LHCN-M2 (cell line): ENCODE results near the gene CADM1. TPM values are rescaled to one million over a fixed set of nuclear protein-coding genes. Genes with fewer than 3 reads are reported as not detected.

Experiments
- DNase-seq: peaks from one replicate; pipeline ENCODE4 v3.0.0-alpha.2; 2012; ENCODE audit warnings: low read depth
- total RNA-seq: library from RNA; depleted of rRNA; stranded (reverse); fragments of >200 nt; gene quantifications from 2 replicates; pipeline ENCODE4 v1.2.3, GENCODE V29; 2014

The CADM1 gene
- total RNA-seq, 1 experiment from 2014 or later = 0.69 TPM

DNA sequence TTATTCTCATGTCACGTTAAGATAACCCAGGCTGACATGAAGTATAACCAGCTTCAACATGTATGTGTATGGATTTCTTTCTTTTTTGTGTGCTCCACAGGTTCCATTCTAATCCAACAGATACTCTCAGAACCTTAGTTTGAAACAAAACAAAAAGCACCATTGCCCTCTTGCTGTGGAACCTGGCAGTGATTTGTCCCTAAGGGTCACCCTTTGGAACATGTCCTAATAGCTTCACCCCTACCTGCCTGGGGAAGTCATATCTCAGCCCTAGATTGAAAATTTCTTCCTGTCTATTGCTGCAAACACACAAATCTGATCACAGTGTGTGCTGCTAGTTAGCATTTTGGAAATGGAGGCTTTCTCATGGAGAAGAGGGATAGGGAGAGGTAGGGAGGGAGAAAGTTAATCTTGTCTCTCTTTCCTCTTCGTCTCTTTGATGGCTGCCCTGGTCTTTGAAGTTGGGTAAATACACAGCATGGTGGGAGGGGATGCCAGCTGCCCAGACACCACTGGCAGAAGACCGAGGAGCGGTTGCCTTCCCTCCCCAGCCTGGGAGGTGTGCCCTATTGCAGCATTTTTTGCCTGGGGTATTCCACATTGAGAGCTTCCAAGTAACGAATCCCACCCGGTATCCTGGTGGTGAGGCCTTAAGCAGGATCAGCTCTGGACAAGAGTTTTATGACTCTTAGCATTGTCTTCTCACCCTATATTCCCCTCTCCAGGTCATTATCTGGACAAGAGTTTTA lies 11.6 kb upstream of the CADM1 start:
- no peak for DNase-seq

DNA sequence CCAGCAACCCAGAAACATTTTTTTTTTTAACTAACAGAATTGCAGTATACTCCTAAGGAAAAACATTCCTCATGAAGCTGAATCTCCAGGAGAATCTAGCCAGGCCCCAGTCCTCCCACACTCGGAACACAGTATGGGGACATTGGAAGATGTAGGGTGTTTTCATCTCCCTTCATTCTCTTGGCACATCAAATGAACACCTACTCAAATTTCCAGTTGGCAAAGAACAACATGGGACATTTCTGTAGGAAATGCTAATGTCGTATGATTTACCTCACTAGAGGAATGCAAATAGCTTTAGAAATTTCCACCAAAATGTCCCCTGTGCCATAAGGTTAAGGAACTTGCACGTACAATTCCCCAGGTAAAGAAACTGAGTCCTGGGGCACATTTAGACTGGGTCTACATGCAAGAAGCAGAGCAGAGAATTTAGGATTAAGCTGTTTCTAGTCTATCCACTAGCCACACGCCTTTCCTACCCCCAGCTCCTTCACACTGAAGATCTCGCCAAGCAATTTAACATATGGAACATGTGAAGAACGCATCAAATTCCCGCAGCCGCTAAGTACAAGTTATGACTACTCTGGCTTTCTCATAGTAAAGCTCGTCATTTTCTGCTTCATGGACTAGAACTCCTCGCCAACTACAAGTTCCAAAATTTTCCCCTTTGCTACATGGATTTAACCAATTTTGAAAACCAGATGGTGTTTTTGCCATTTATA lies 2.9 kb upstream of the CADM1 start:
- DNase-seq = no peak

DNA sequence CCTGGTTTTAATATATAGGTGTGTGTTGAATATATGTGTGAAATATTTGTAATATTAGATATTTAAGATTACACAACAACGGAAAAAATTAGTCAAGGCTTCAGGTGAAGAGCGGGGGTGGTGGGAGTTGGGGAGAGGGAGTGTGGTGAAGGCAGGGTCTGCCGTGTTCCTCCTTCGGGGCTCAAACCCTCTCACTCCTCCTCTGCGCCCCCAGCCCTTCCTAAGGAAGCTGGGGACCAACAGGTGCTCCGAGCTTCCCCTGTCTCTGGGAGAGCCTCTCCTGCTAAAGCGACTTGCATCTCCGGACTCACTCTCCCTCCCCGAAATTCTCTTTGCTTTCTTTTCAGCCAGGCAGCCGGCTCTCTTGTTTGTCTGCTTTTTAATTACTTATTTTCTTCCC lies 960 bp upstream of the CADM1 start:
- DNase-seq = no peak

DNA sequence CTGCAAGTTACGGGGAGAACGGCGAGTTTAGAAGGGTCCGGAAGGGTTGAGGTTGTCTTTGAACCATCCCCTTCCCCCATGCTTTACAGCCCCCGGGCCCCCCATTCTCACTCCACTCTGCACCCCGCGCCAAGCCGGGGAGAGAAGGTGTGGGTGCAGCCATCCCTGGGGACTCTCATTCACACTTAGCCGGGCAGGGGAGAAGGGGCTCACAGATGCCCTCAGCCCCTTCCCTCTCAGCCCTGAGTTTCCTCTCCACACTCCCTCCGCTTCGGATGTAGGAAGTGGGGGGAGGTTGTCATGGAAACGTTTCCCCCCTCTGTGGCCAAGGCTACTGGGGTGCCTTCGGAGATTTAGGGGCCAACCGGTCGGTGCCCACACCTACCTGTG lies 334 bp downstream of the CADM1 start:
- no peak for DNase-seq

DNA sequence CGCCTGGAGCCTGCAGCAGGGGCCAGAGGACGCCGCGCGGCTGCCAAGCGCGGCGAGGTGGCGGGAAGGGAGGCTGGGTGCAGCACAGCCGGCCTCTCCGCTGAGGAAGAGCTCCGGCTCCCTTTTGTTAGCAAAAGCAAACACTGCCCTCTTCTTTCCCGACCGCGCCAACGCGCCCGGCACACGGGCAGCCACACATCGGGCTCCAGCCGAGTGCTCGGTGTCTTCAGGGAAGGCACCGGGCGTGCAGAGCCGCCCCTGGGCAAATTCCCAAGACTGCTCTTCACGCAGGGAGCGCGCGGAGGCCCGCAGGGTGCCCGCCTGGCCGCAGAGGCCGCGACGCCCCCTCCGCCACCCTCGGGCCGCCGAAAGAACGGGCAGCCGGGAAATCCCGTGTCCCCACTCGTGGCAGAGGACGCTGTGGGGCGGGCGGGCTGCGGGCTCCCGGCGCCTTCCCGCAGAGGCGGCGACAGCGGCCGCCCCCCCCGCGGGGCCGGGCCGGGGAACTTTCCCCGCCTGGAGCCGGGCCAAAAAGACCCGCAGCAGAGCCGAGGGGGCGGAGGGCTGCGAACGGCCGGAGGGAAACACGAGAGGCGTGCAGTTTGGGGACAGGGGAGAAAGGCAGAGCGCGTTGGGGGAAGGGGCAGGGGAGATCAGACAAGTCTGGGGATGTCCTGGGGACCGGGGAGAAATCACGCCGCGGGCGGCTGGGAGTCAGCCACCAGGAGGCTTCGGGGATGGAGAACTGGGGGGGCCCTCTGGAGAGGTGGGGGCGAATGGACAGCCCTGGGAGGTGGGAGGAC lies 931 bp downstream of the CADM1 start:
- DNase-seq = peak; percentile 13

DNA sequence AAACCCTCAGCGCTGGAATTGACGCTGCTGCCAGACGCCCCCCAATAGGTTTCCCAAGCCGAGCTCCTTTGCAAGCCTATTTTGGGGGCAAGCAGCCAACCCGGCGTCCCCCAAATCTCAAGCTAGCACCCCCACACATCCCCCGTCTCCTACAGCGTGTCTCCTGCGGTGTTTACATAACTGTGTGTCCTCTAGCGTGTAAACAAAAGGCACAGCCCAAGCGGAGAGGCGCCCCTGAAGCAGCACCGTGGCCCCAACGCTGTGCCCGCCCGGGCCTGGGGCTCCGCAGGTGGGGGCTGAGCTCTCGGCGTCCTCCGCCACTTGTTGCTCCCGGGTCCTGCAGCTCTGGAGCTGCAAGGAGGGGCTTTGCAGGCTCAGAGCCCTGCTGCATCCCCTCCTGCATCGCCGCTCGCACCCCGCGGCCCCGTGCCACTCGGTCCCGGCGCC lies 1.6 kb downstream of the CADM1 start:
- no peak for DNase-seq

DNA sequence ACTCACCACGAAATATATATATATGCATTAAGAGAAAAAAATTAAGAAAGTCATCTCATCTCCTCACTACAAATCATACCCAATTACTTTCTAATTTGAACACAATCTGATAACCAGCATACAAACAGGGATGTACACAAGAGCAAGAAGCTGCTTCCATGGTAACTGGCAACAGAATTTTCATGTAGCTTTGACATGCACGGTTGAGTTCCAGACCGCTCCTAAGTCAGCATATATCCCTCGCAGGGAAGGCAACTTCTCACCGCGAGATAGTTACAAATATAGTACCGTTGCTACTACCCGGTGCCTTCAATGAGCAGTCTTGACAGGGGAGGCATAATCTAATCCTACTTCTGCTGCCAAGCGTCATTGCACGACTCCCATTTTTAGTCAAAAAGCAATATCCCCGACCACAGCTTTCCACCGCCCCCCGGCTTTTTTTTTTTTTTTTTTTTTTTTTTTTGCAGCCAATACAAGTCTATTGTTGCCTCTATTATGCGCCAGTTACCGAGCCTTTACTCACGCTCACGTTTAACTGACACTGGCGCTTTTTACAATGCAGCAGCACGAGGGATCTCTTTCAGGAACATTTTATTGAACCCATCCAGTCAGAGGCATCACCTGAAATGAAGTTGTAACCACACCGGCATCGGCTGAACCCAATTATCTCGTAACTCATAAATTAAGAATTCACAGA lies 2.2 kb downstream of the CADM1 start:
- DNase-seq = no peak

DNA sequence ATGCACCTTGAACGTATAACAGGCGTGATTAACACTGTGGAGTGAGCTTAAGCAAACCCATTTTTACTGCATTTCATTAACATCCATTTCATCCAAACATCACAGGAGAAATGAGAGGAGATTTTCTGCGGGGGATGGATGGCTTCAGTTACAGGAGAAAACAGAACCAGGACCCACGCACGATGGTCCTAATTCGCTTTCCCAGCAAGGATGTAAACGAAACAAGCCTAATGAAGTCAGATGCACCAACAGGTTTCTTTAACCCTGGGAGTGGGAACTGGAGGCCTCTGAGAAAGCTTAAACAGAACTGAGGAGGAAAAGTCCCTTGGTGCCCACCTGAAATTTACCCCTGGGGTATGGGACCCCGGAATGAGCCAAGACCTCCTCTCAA lies 2.7 kb downstream of the CADM1 start:
- DNase-seq = no peak

DNA sequence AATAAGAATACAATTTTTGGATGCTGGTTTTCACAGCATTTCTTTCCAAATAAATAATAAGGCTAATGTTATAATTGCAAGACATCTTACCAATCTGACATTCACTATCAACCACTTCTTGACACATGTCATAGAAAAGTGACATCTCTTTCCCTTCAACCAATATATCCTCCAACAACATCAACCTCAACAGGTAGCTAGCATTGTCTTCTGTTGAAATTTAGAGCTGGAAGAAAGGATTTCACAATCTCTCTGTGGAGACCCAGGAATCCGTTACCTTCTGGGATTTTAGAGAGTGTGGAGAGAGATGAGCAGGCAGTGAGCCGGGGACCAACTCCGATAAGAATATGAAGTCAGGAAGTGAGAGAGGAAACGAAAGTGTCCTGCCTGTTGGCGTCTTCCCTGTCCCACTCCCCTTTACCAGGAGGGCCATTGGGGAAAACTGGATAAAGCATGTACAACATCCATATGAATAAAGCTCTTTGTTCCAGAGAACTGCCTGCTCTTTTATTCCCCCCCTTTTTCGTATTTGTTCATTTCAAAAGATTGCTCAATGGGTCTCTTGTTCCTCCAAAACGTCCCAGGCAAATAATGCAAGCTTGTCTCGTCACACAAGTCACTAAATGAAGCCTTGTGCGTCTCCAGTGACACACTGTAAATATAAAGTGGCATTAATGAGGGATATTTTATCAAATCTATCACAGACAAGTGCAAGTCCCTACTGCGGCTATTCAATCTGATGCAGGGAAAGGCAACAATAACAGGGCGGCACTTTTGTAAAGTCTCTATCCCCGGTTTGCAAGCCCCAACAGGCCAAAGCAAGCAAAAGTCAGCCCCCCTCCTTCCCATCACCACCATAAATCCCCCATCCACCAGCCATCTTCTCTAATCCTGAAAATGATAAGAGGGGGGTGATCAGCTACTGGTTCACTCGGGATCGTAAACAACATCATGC lies 3.4 kb downstream of the CADM1 start:
- DNase-seq = no peak

DNA sequence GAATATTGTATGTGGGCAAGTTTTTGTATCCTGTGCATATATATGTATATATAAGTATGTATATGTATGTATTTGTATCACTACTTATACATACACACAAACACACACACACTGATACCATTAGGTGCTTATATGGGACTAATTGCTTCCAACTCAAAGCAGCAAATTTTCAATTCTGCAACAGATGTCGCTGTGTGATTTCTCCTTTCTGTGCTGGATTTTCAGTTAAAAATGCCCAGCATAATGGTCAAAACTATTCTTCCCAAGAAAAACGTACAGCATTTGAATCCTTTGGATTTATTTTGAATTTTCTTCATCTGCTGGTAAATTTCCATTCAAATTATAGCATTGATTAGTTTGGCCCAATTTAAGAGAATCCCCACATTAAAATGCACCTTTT lies 4.3 kb downstream of the CADM1 start:
- no peak for DNase-seq

DNA sequence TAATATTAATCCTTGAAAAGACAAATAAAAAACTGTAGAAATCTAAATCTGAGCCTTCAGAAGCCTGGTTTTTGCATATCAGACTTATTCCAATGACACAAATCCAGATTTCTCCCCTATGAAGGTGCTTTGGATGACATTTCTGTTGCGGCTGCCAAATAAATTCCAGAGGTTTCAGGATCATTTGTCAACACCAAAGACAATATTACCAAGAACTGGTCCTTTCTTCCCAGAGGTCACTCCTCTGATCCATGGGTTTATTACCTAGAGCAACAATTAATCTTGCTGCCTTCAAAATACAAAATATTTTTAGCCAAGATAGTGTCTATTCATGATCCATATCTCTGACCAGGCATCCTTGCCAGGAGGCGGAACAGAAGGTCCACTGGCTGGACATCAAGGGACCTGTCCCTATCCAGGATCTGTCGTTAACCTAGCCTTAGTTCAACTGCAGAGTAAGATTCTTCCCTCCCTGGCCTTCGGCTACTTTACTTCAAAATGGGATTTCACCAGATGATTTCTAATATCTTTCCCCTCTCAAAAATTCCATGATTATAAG lies 4.9 kb downstream of the CADM1 start:
- no peak for DNase-seq

DNA sequence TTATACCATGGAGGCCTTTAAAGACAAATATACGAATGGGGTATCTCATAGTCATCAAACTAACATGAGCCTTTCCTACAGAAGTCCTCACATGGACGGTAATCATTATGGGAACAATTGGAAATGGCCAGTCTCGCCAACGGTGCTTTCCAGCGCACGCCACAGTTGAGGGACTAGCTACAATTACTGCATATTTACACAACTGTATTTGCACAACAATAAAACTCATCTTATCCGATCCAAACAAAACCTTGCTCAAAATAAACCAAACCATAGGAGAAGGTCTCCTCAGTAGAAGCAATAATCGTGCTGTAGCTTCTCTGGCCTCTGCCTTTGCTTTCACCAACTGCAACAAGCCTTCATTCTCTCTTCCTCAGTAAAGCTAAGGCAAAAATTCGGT lies 5.9 kb downstream of the CADM1 start:
- DNase-seq = no peak

DNA sequence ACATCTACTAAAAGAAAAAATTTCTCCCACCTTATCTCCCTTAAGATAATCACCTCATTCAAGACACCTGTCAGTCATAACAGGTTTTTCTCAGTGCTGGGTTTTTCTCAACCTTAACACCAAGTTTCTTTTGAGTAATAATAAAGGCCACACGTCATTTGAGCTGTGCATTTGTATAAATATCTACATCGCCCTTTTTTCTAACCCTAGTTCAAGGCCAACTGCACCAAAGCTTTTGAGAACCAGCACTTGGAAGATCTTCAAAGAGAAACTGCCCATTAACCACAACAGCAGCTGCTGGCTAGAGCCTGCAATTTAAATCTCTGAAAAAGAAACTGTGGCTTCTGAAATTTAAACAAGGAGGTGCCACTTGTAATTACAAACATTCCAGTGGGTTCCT lies 6.9 kb downstream of the CADM1 start:
- peak; percentile 7 for DNase-seq

DNA sequence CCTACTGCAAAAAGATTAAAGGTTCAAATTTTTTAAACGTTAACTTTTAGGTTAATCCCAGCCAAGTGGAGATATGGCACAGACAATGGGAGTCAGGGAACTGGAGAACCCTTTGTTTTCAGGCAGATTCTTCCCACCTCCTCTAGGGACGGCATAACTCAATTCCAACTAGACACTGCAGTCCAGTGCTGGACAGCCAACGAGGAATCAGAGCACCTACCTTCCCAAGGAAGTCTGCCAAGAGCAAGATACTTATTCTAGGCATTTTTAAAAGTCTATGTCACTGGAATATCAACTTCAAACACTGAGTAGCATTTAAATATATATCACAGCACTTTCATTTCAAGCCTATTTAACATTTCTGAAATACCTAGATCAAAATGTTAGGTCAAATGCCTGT lies 7.3 kb downstream of the CADM1 start:
- DNase-seq = no peak

DNA sequence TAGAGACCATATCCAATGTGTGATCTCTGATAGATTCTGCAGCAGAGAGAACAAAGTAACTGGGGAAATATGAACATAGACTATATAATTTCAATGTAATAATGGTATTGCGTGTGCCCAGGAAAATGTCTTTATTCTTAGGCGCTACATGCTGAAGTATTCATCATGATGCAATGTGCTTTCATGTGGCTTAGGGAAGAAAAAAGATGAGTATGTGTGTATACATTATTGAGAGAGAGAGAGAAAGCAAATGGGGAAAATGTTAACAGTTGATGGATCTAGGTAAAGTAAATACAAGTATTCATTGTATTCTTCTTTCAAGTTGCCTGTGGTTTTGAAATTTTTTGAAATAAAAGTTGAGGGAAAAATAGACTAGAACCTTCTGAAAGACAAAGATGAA lies 10.3 kb downstream of the CADM1 start:
- DNase-seq = no peak

DNA sequence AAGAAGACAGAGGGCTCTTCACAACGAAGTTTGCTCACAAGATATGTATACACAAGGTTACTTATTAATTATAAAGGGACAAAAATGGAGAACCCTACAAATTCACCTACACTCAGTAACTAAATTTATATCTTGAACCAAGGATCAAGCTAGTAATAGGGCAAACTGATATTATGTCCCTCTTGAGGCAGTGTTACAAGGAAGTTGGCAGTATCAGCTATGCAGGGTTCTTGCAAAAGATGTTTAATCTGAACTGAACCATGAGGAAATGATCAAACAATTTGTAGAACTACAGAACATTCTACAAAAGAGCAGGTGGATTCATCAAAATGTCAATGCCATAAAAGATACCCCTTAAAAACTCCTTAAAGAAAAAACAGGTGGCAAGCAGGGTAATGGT lies 10.7 kb downstream of the CADM1 start:
- DNase-seq = no peak

DNA sequence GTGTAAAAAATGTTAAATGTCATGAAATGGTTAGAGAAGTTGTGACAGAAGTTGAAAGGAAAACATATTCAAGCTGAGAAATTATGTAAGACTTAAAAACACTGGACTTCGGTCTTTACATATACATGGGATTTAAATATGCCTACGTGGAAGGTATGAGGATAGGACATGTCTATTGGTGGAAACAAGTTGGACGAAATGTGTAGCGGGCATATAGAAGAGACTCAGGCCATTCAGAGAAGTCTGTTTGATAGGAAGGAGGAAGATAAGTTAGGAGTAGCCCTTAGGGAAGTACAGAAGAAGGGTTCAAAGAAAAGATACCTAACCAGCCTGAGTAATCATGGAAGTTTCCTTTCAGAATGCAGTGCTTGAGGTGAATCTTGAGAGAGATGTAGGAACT lies 14.7 kb downstream of the CADM1 start:
- no peak for DNase-seq

DNA sequence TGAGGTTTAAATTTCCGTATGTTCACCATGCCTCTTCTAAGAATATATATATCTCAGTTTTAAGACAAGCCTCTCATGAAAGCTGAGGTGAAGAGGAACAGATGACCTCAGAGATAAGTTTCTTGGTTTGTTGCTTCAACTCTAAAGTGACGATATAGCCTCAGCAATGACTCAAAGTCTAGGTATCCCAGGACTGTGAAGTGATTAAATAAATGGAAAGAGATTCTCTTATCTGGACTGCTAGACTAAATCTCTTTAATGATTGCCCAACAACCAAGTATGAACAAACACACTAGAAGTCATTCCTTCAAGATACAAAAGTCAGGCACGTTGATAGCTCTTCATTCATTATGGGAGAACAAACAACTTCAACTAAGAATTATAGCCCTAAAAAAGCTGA lies 15.3 kb downstream of the CADM1 start:
- DNase-seq = no peak

DNA sequence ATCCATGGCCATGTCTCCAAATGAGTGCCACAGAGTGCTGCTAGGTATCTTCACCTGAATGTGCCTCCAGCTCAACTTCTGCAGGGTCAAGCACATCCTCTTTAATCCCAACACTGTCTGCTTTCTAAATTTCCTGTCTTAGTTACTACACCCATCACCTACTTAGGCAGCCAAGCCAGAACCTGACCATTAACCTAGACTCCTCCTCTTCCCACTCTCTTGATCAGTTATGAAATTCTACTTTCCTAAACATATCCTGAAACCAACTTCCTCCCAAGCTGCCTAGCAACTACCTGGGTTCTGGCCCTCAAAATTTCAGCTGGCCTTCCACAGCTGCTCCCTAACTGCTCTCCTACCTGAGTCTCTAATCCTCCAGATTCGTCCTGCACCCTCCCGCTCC lies 22.7 kb downstream of the CADM1 start:
- DNase-seq = no peak

DNA sequence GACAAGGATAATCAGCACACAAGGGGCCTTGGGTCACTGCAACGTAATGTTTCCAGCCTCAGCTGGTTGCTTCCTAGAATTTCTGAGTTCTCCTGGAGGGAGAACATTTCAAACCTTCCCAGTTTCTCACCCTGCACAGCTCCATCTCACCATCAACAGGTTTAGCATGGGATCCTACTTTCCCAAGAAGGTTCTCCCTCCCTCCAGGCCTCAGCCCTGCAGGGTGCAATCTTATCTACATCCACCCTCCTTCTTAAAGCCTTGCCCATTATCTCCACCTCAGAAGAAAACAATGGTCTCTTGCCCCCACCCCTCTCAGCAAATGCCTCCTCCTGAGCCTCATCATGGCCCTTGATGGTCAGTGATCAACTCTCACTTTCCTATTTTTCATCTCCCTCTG lies 23.6 kb downstream of the CADM1 start:
- no peak for DNase-seq
